Sigmoid colon (tissue), 4 donors: Measurements from ENCODE around the gene OR14I1.

Source experiments
- CTCF ChIP-seq, 4 experiments: fragments of 450-650 bp in 3 of 4; fragments of 200-600 bp in 1 of 4; IDR thresholded peaks; one replicate each; pipeline ENCODE4 v1.5.1; 2016 to 2019; ENCODE audit warnings: antibody characterized with exemption in 4 of 4, mild to moderate bottlenecking in 3 of 4, moderate library complexity in 2 of 4
- EP300 ChIP-seq, 4 donors: sonication (generic); formaldehyde crosslinking; IDR thresholded peaks; one replicate each; pipeline ENCODE4 v1.6.1; 2017; ENCODE audit warnings: antibody characterized with exemption in 4 of 4
- POLR2A ChIP-seq, 2 donors: fragments of 450-650 bp; IDR thresholded peaks; one replicate each; pipeline ENCODE4 v1.6.1; 2016; ENCODE audit warnings: antibody characterized with exemption in 2 of 2, mild to moderate bottlenecking in 2 of 2, moderate library complexity in 2 of 2

GRCh38 chr1:248699099-248699498 is 3.5 kb downstream of the OR14I1 start:
- TF ChIP-seq CTCF (IDR thresholded peaks at IDR 0.05) (no peak), EP300 (IDR thresholded peaks at IDR 0.05) (no peak), POLR2A (IDR thresholded peaks at IDR 0.05) (no peak)
